ENCODE results near the gene DNAH6.

DNA sequence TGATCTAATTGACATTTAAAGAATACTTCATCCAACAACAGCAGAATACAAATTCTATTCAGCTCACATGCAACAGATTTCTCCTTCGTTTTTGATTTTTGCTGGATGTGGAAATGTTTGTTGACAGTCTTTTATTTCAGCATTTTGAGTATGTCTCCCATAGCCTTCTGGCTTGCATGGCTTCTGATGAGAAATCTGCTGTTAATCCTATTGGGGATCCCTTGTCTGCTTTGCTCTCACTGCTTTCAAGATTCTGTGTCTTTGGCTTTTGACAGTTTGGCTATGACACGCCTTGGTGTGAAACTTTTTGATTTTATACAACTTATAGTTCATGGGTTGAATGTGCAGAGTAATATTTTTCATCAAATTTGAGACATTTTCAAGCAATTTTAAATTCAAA lies 319.9 kb downstream of the DNAH6 start:
- TF ChIP-seq EZH2 (IDR thresholded peaks at IDR 0.05; ENCODE audit: insufficient read depth, poor library complexity, severe bottlenecking) = no peak
- no peak for TF ChIP-seq EZH2phosphoT487 (IDR thresholded peaks at IDR 0.05; ENCODE audit: insufficient read depth, low read depth)

Data from GM23248 (cell line).